Nephron progenitor cell (in vitro differentiated cells): ENCODE results near the gene PLEKHG4B.

Source experiments
- DNase-seq: peaks from one replicate; pipeline ENCODE4 v3.0.0; 2021
- H3K27ac Mint-ChIP-seq: 2 replicates; pipeline ENCODE4 v1.8.0; 2021; ENCODE audit warnings: mild to moderate bottlenecking, moderate library complexity, mixed read lengths
- H3K27me3 Mint-ChIP-seq: 2 replicates; pipeline ENCODE4 v1.8.0; 2021; ENCODE audit warnings: mild to moderate bottlenecking, low read depth, mixed read lengths; ENCODE audit not compliant: poor library complexity
- H3K36me3 Mint-ChIP-seq: 2 replicates; pipeline ENCODE4 v1.8.0; 2021; ENCODE audit warnings: low read depth, mixed read lengths
- H3K4me1 Mint-ChIP-seq: 2 replicates; pipeline ENCODE4 v1.8.0; 2021; ENCODE audit warnings: mixed read lengths
- H3K4me3 Mint-ChIP-seq: 2 replicates; pipeline ENCODE4 v1.8.0; 2021; ENCODE audit warnings: mild to moderate bottlenecking, moderate library complexity, mixed read lengths
- H3K9me3 Mint-ChIP-seq: 2 replicates; pipeline ENCODE4 v1.8.0; 2021; ENCODE audit warnings: mild to moderate bottlenecking, moderate library complexity, mixed read lengths
- CTCF ChIP-seq: fragments of 200-600 bp; sonication (generic); IDR thresholded peaks from 2 replicates; pipeline ENCODE4 v1.5.0; 2021; ENCODE audit warnings: antibody characterized with exemption

The PLEKHG4B gene

GRCh38 chr5:109826-110225 is 17.9 kb downstream of the PLEKHG4B start:
- peaks cover 20% of the 10 kb centered on the region for H3K4me1 Mint-ChIP-seq
- TF ChIP-seq CTCF, result no peak
- peaks cover 3% of the 10 kb centered on the region for H3K9me3 Mint-ChIP-seq
- H3K27me3 Mint-ChIP-seq, result peaks cover 11% of the 10 kb centered on the region
- peaks cover 38% of the 10 kb centered on the region for H3K36me3 Mint-ChIP-seq
- H3K27ac Mint-ChIP-seq, result peak overlapping the region; percentile 32
- no peak for DNase-seq
- no peak overlapping the region for H3K4me3 Mint-ChIP-seq

GRCh38 chr5:110270-110888 is 18.4 kb downstream of the PLEKHG4B start:
- Mint-ChIP-seq H3K27ac (no peak overlapping the region), H3K27me3 (peaks cover 11% of the 10 kb centered on the region), H3K36me3 (peaks cover 43% of the 10 kb centered on the region), H3K4me1 (peaks cover 14% of the 10 kb centered on the region), H3K9me3 (peaks cover 6% of the 10 kb centered on the region), H3K4me3 (no peak overlapping the region)
- TF ChIP-seq CTCF, result no peak
- no peak for DNase-seq

- Mint-ChIP-seq H3K36me3 (peaks cover 51% of the 10 kb centered on the region), H3K9me3 (peaks cover 6% of the 10 kb centered on the region), H3K27me3 (peaks cover 11% of the 10 kb centered on the region), H3K4me1 (peaks cover 7% of the 10 kb centered on the region), H3K27ac (no peak overlapping the region), H3K4me3 (no peak overlapping the region)
- TF ChIP-seq CTCF, result no peak
- DNase-seq, result no peak
These were observed 19.2 kb downstream of the PLEKHG4B start for GRCh38 chr5:111171-111570.

- Mint-ChIP-seq H3K27me3 (no peaks in the 10 kb centered on the region), H3K4me1 (no peaks in the 10 kb centered on the region), H3K36me3 (peaks cover 98% of the 10 kb centered on the region), H3K4me3 (no peak overlapping the region), H3K27ac (no peak overlapping the region), H3K9me3 (peaks cover 72% of the 10 kb centered on the region)
- no peak for TF ChIP-seq CTCF
- no peak for DNase-seq
These were observed 27.6 kb downstream of the PLEKHG4B start for GRCh38 chr5:119486-120097.

GRCh38 chr5:121432-121831 is 29.5 kb downstream of the PLEKHG4B start:
- no peak overlapping the region for H3K4me3 Mint-ChIP-seq
- H3K4me1 Mint-ChIP-seq, result no peaks in the 10 kb centered on the region
- peaks cover 85% of the 10 kb centered on the region for H3K9me3 Mint-ChIP-seq
- H3K27ac Mint-ChIP-seq, result no peak overlapping the region
- no peak for DNase-seq
- no peak for TF ChIP-seq CTCF
- H3K27me3 Mint-ChIP-seq, result no peaks in the 10 kb centered on the region
- peaks cover 98% of the 10 kb centered on the region for H3K36me3 Mint-ChIP-seq

GRCh38 chr5:125815-126214 is 33.8 kb downstream of the PLEKHG4B start:
- Mint-ChIP-seq H3K4me1 (peaks cover 6% of the 10 kb centered on the region), H3K36me3 (peaks cover 93% of the 10 kb centered on the region), H3K27me3 (no peaks in the 10 kb centered on the region), H3K9me3 (peaks cover 67% of the 10 kb centered on the region), H3K27ac (no peak overlapping the region), H3K4me3 (no peak overlapping the region)
- TF ChIP-seq CTCF, result no peak
- no peak for DNase-seq
